Epithelial cell of proximal tubule (primary cell): ENCODE measurements around the gene HAUS7. TPM values are rescaled to one million over a fixed set of nuclear protein-coding genes. Genes with fewer than 3 reads are reported as not detected.

ENCODE experiments used
- DNase-seq: peaks from one replicate; pipeline ENCODE4 v3.0.0-alpha.2; 2011; ENCODE audit warnings: low read depth
- H3K4me3 ChIP-seq: 2 replicates; pipeline ENCODE4 v1.5.1; 2011; ENCODE audit warnings: low read depth, mild to moderate bottlenecking, low read length
- total RNA-seq: library from RNA; depleted of rRNA; stranded (reverse); fragments of >200 nt; gene quantifications from 2 replicates; pipeline ENCODE4 v1.2.3, GENCODE V29; 2015
- TF ChIP-seq, protein P1 (sequence below): conservative IDR thresholded peaks from 2 replicates; pipeline ENCODE4 v1.5.1; 2012; ENCODE audit warnings: low read depth, mild to moderate bottlenecking, low read length

HAUS7 gene
- total RNA-seq, 1 donor from 2014 or later, result 24.3 TPM

GRCh38 chrX:153474718-153475117 is 4.3 kb upstream of the HAUS7 start:
- H3K4me3 ChIP-seq, result no peak overlapping the region
- no peak for DNase-seq
- TF ChIP-seq, protein P1, sequence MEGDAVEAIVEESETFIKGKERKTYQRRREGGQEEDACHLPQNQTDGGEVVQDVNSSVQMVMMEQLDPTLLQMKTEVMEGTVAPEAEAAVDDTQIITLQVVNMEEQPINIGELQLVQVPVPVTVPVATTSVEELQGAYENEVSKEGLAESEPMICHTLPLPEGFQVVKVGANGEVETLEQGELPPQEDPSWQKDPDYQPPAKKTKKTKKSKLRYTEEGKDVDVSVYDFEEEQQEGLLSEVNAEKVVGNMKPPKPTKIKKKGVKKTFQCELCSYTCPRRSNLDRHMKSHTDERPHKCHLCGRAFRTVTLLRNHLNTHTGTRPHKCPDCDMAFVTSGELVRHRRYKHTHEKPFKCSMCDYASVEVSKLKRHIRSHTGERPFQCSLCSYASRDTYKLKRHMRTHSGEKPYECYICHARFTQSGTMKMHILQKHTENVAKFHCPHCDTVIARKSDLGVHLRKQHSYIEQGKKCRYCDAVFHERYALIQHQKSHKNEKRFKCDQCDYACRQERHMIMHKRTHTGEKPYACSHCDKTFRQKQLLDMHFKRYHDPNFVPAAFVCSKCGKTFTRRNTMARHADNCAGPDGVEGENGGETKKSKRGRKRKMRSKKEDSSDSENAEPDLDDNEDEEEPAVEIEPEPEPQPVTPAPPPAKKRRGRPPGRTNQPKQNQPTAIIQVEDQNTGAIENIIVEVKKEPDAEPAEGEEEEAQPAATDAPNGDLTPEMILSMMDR, result no peak

GRCh38 chrX:153474266-153474665 is 3.9 kb upstream of the HAUS7 start:
- TF ChIP-seq, protein P1, result no peak
- no peak for DNase-seq

DNA sequence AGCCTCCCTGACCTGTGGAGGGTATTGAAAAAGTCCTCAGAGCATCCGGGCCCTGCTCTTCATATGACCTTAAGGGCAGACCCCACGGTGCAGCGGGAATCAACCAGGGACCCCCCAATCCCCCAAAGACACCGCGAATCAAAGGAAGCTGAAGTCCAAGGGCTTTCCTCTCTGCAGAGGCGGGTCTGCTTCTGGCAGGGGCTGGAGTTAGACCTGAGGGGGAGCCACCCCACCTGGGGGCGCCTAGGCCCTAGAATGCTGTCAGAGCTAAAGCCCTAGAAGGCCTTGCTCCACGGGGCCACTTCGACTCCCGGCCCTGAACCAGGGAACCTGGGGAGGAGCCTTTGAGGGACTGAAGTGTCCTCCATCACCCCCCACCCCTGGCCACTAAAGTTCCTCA is 2.8 kb upstream of the HAUS7 start:
- H3K4me3 ChIP-seq, result no peak overlapping the region
- TF ChIP-seq, protein P1, result no peak
- DNase-seq, result no peak

More at GRCh38 chrX:153474266-153474665, 3.9 kb upstream of the HAUS7 start:
- no peak overlapping the region for H3K4me3 ChIP-seq

- TF ChIP-seq, protein P1, result no peak
- no peak for DNase-seq
- H3K4me3 ChIP-seq, result no peak overlapping the region
These were observed 1.4 kb upstream of the HAUS7 start for GRCh38 chrX:153471663-153472280.

- DNase-seq, result no peak
- H3K4me3 ChIP-seq, result peak overlapping the region; percentile 73
- TF ChIP-seq, protein P1, result no peak
These were observed 465 bp downstream of the HAUS7 start for GRCh38 chrX:153469811-153470410.

- no peak overlapping the region for H3K4me3 ChIP-seq
- TF ChIP-seq, protein P1, result no peak
- DNase-seq, result no peak
These were observed 2.3 kb downstream of the HAUS7 start for GRCh38 chrX:153468008-153468580.
